B cell (primary cell): ENCODE data around the gene EFNB2. TPM values are rescaled to one million over a fixed set of nuclear protein-coding genes. Genes with fewer than 3 reads are reported as not detected.
A peak's percentile ranks its signal among the peaks of the same experiment; 100 is the strongest.

ENCODE experiments used
- ATAC-seq: fragments of 200-7000 bp; cut with Tn5 transposase; one replicate; pipeline ENCODE4 v1.10.0; 2021; ENCODE audit warnings: low read depth, mild to moderate bottlenecking, moderate number of reproducible peaks, moderate library complexity
- CTCF ChIA-PET: fragments of 350-600 bp; sonication (Branson Sonifier 250); formaldehyde crosslinking; loops from one replicate; lab custom pipeline; 2021; ENCODE audit warnings: antibody characterized with exemption, inconsistent platforms; lab: Charles Lee
- POLR2A ChIA-PET: fragments of 350-600 bp; sonication (Branson Sonifier 250); formaldehyde crosslinking; loops from one replicate; lab custom pipeline; 2021; ENCODE audit warnings: antibody characterized with exemption; lab: Charles Lee
- DNase-seq: peaks from one replicate; pipeline ENCODE4 v3.0.0; 2013
- H2AFZ ChIP-seq: 2 replicates; pipeline ENCODE4 v1.6.1; 2012; ENCODE audit warnings: mild to moderate bottlenecking, low read depth, low read length; ENCODE audit not compliant: insufficient read depth, poor library complexity, severe bottlenecking
- H3K27ac ChIP-seq, 2 donors: 1 replicate in 1 of 2; 2 replicates in 1 of 2; pipeline ENCODE4 v1.5.1; 2012 to 2013; ENCODE audit warnings: low read length in 2 of 2, mild to moderate bottlenecking in 2 of 2, moderate library complexity in 1 of 2
- H3K27me3 ChIP-seq, 4 experiments: fragments of 200-600 bp in 1 of 4; sonication (generic) in 1 of 4; replicated peaks in 1 of 4; 1 replicate in 2 of 4; 2 replicates in 2 of 4; pipeline versions ENCODE4 v1.6.1 to v1.7.0; 2013 to 2016; ENCODE audit warnings: low read length in 3 of 4, mild to moderate bottlenecking in 2 of 4, mixed read lengths in 1 of 4, moderate library complexity in 1 of 4; ENCODE audit not compliant: insufficient read depth in 4 of 4, control insufficient read depth in 3 of 4; ENCODE audit errors: control extremely low read depth in 1 of 4
- H3K36me3 ChIP-seq, 2 experiments: replicated peaks in 1 of 2; 1 replicate in 1 of 2; 2 replicates in 1 of 2; pipeline versions ENCODE4 v1.6.1 to v1.7.1; 2013; ENCODE audit warnings: low read length in 1 of 2; ENCODE audit not compliant: insufficient read depth in 2 of 2, control insufficient read depth in 1 of 2; ENCODE audit errors: control extremely low read depth in 1 of 2, extremely low read depth in 1 of 2
- H3K4me1 ChIP-seq, 2 donors: fragments of 200-600 bp in 1 of 2; sonication (generic) in 1 of 2; 1 replicate in 1 of 2; 2 replicates in 1 of 2; pipeline versions ENCODE4 v1.5.1 to v1.6.1; 2013 to 2017; ENCODE audit warnings: low read length in 2 of 2; ENCODE audit not compliant: control insufficient read depth in 2 of 2, insufficient read depth in 2 of 2
- H3K4me2 ChIP-seq: replicated peaks from 2 replicates; pipeline ENCODE3; 2012; ENCODE audit warnings: mild to moderate bottlenecking, low read depth, low read length; ENCODE audit not compliant: poor library complexity, severe bottlenecking
- H3K4me3 ChIP-seq, 5 experiments: fragments of 200-600 bp in 1 of 5; sonication (generic) in 1 of 5; 1 replicate in 3 of 5; 2 replicates in 2 of 5; pipeline versions ENCODE4 v1.5.1 to v1.7.0; 2011 to 2016; ENCODE audit warnings: low read length in 4 of 5, mild to moderate bottlenecking in 4 of 5, low read depth in 2 of 5, control low read depth in 1 of 5, moderate library complexity in 1 of 5; ENCODE audit not compliant: insufficient read depth in 1 of 5; ENCODE audit errors: control extremely low read depth in 1 of 5, extremely low read depth in 1 of 5
- H3K79me2 ChIP-seq: fragments of 200-600 bp; sonication (generic); one replicate; pipeline ENCODE4 v1.6.0; 2016; ENCODE audit warnings: low read length; ENCODE audit not compliant: control insufficient read depth, insufficient read depth
- H3K9ac ChIP-seq: fragments of 200-600 bp; sonication (generic); 2 replicates; pipeline ENCODE4 v1.6.1; 2017; ENCODE audit warnings: mild to moderate bottlenecking, low read length, moderate library complexity
- H3K9me3 ChIP-seq, 3 donors: one replicate each; pipeline versions ENCODE4 v1.6.1 to v1.7.1; 2013; ENCODE audit warnings: low read length in 2 of 3; ENCODE audit not compliant: control insufficient read depth in 2 of 3, insufficient read depth in 1 of 3; ENCODE audit errors: control extremely low read depth in 1 of 3
- H4K20me1 ChIP-seq: 2 replicates; pipeline ENCODE4 v1.6.0; 2012; ENCODE audit warnings: mild to moderate bottlenecking, low read length; ENCODE audit not compliant: insufficient read depth, control insufficient read depth, poor library complexity, severe bottlenecking
- H3K27ac Mint-ChIP-seq: one replicate; pipeline ENCODE4 v1.8.0; 2021; ENCODE audit warnings: mixed read lengths
- H3K27me3 Mint-ChIP-seq: one replicate; pipeline ENCODE4 v1.8.0; 2021; ENCODE audit warnings: mixed read lengths
- H3K4me1 Mint-ChIP-seq: one replicate; pipeline ENCODE4 v1.8.0; 2021; ENCODE audit warnings: mixed read lengths
- H3K4me3 Mint-ChIP-seq: one replicate; pipeline ENCODE4 v1.8.0; 2021; ENCODE audit warnings: mixed read lengths
- H3K9me3 Mint-ChIP-seq: one replicate; pipeline ENCODE4 v1.8.0; 2022; ENCODE audit warnings: mixed read lengths; ENCODE audit not compliant: insufficient read depth
- CTCF ChIP-seq: fragments of 200-600 bp; IDR thresholded peaks from one replicate; pipeline ENCODE4 v1.8.0; 2022; ENCODE audit warnings: antibody characterized with exemption, mild to moderate bottlenecking
- EZH2 ChIP-seq: IDR thresholded peaks from 2 replicates; pipeline ENCODE4 v1.6.1; 2012; ENCODE audit warnings: borderline replicate concordance, low read depth, mild to moderate bottlenecking, moderate library complexity, low read length; ENCODE audit not compliant: insufficient read depth, poor library complexity, severe bottlenecking
- whole genome bisulfite sequencing: methylation state at CpG from one replicate; pipeline ENCODE4 v1.1.5; 2013; ENCODE audit warnings: missing lambda C conversion rate; ENCODE audit not compliant: insufficient coverage; 5-methylcytosine and 5-hydroxymethylcytosine counted together
- intact Hi-C: fragments of 100-400 bp; cut with micrococcal nuclease; formaldehyde crosslinking; loops from one replicate; pipeline ENCODE4 v1.10.0; 2022
- polyA plus RNA-seq: library from polyadenylated mRNA; depleted of rRNA; stranded (reverse); fragments of >200 nt; gene quantifications from 2 replicates; pipeline ENCODE4 v1.2.3, GENCODE V29; 2012
- total RNA-seq, 2 donors: library from RNA; stranded (reverse); fragments of 120-200 nt in 1 of 2; gene quantifications; 1 replicate in 1 of 2; 2 replicates in 1 of 2; pipeline versions ENCODE4 v1.2.3 to v1.2.4, GENCODE V29; 2013 to 2022

Gene EFNB2
- total and polyA plus RNA-seq, 2 donors (not counting 1 experiment from before 2014, with no cell fraction given) = 0.04 to 1.2 TPM

- Histone ChIP-seq H2AFZ (peak overlapping the region; percentile 22), H3K4me3 (no peak overlapping the region), H3K36me3 (no peaks in the 10 kb centered on the region), H3K79me2 (no peaks in the 10 kb centered on the region), H4K20me1 (no peaks in the 10 kb centered on the region), H3K9me3 (no peaks in the 10 kb centered on the region), H3K4me2 (no peak overlapping the region), H3K9ac (no peak overlapping the region), H3K27ac (no peak overlapping the region), H3K27me3 (no peaks in the 10 kb centered on the region), H3K4me1 (no peaks in the 10 kb centered on the region)
- no peak for TF ChIP-seq CTCF
- no peak for TF ChIP-seq EZH2
- peak; percentile 25 for DNase-seq
- Mint-ChIP-seq H3K4me3 (no peak overlapping the region), H3K27me3 (peaks cover 10% of the 10 kb centered on the region), H3K27ac (no peak overlapping the region), H3K9me3 (no peaks in the 10 kb centered on the region), H3K4me1 (peaks cover 3% of the 10 kb centered on the region)
- intact Hi-C loops = no loop called here
- 87% methylated on average over 14 of the region's 16 CpGs for WGBS
- POLR2A ChIA-PET = no interaction called here
- ATAC-seq = peak; percentile 56
- CTCF ChIA-PET = no interaction called here
Measured at GRCh38 chr13:106471957-106472543, 63.4 kb downstream of the EFNB2 start.

GRCh38 chr13:106470576-106470975, 64.9 kb downstream of the EFNB2 start:
- DNase-seq (no peak), ATAC-seq (no peak)
- TF ChIP-seq CTCF (no peak), EZH2 (no peak)
- Histone ChIP-seq H3K4me2 (no peak overlapping the region), H3K9me3 (no peaks in the 10 kb centered on the region), H3K36me3 (no peaks in the 10 kb centered on the region), H2AFZ (no peak overlapping the region), H3K79me2 (no peaks in the 10 kb centered on the region), H3K27ac (no peak overlapping the region), H4K20me1 (no peaks in the 10 kb centered on the region), H3K27me3 (no peaks in the 10 kb centered on the region), H3K4me3 (no peak overlapping the region), H3K9ac (no peak overlapping the region), H3K4me1 (no peaks in the 10 kb centered on the region)
- POLR2A ChIA-PET = no interaction called here
- H3K4me3 Mint-ChIP-seq = no peak overlapping the region
- no peak overlapping the region for H3K27ac Mint-ChIP-seq
- no peaks in the 10 kb centered on the region for H3K9me3 Mint-ChIP-seq
- peaks cover 7% of the 10 kb centered on the region for H3K27me3 Mint-ChIP-seq
- intact Hi-C loops = no loop called here
- CTCF ChIA-PET = no interaction called here
- H3K4me1 Mint-ChIP-seq = peaks cover 3% of the 10 kb centered on the region
- WGBS = 97% methylated on average over 5 of the region's 7 CpGs
